Thymus (tissue), 11 donors: Measurements from ENCODE around the gene CILP2. TPM values are rescaled to one million over a fixed set of nuclear protein-coding genes. Genes with fewer than 3 reads are reported as not detected.

Experiments used
- DNase-seq, 9 donors: peaks; one replicate each; pipeline ENCODE4 v3.0.0-alpha.2; 2013; ENCODE audit warnings: low spot score in 9 of 9, low read depth in 6 of 9, missing footprints in 1 of 9
- H3K27ac ChIP-seq, 2 donors: one replicate each; pipeline ENCODE4 v1.5.1; 2013; ENCODE audit warnings: control low read depth in 1 of 2, low read depth in 1 of 2, low read length in 1 of 2, mild to moderate bottlenecking in 1 of 2, moderate library complexity in 1 of 2
- H3K27me3 ChIP-seq, 2 donors: one replicate each; pipeline ENCODE4 v1.5.1; 2013; ENCODE audit warnings: low read length in 1 of 2; ENCODE audit not compliant: control insufficient read depth in 2 of 2, insufficient read depth in 1 of 2
- H3K36me3 ChIP-seq, 2 donors: one replicate each; pipeline ENCODE4 v1.5.1; 2013; ENCODE audit warnings: low read length in 1 of 2, mild to moderate bottlenecking in 1 of 2, moderate library complexity in 1 of 2; ENCODE audit not compliant: control insufficient read depth in 2 of 2, insufficient read depth in 2 of 2
- H3K4me1 ChIP-seq, 2 donors: one replicate each; pipeline ENCODE4 v1.5.1; 2013; ENCODE audit warnings: low read length in 2 of 2; ENCODE audit not compliant: control insufficient read depth in 2 of 2, insufficient read depth in 2 of 2
- H3K4me3 ChIP-seq, 2 donors: one replicate each; pipeline ENCODE4 v1.5.1; 2013; ENCODE audit warnings: low read length in 2 of 2, control low read depth in 1 of 2, mild to moderate bottlenecking in 1 of 2
- H3K9me3 ChIP-seq, 2 donors: one replicate each; pipeline ENCODE4 v1.5.1; 2013; ENCODE audit warnings: low read length in 1 of 2, mild to moderate bottlenecking in 1 of 2; ENCODE audit not compliant: control insufficient read depth in 2 of 2, insufficient read depth in 1 of 2
- WGBS: extraction: QIAGEN DNeasy Blood & Tissue Kit; methylation state at CpG from one replicate; pipeline ENCODE4 v1.1.7; 2013; 5-methylcytosine and 5-hydroxymethylcytosine counted together
- polyA plus RNA-seq: library from polyadenylated mRNA; stranded (reverse); fragments of 200-250 nt; gene quantifications from one replicate; pipeline ENCODE4 v1.2.3, GENCODE V29; 2013
- total RNA-seq: library from RNA; stranded (reverse); fragments of 120-200 nt; gene quantifications from one replicate; pipeline ENCODE4 v1.2.4, GENCODE V29; 2013
- donor health status: healthy.

The CILP2 gene
- total and polyA plus RNA-seq, 2 donors: 0.09 to 0.23 TPM

- Histone ChIP-seq H3K36me3 (no peaks in the 10 kb centered on the region), H3K4me1 (peaks cover 16 to 27% of the 10 kb centered on the region in 2 donors), H3K27ac (no peak overlapping the region), H3K4me3 (peak overlapping the region in 1 of 2 donors; percentile 10), H3K27me3 (peaks cover 40 to 64% of the 10 kb centered on the region in 2 donors), H3K9me3 (peaks cover 3 to 34% of the 10 kb centered on the region in 2 donors)
- peak in 8 of 9 donors; percentile 38 to 77 (median 62) for DNase-seq
- WGBS: 13% methylated on average over 74 of the region's 74 CpGs
Measured at GRCh38 chr19:19540064-19540714, 2.1 kb downstream of the CILP2 start.

- H3K36me3 ChIP-seq: no peaks in the 10 kb centered on the region
- no peak overlapping the region for H3K27ac ChIP-seq
- H3K4me1 ChIP-seq: peaks cover 16 to 27% of the 10 kb centered on the region in 2 donors
- H3K9me3 ChIP-seq: peaks cover 3 to 40% of the 10 kb centered on the region in 2 donors
- 6% methylated on average over 45 of the region's 45 CpGs for WGBS
- H3K27me3 ChIP-seq: peaks cover 40 to 62% of the 10 kb centered on the region in 2 donors
- H3K4me3 ChIP-seq: peak overlapping the region in 1 of 2 donors; percentile 10
- DNase-seq: peak in 3 of 9 donors; percentile 47 to 62 (median 56)
Measured at GRCh38 chr19:19540715-19541515, 2.9 kb downstream of the CILP2 start.

GRCh38 chr19:19541616-19542015 is 3.6 kb downstream of the CILP2 start:
- no peak for DNase-seq
- Histone ChIP-seq H3K4me1 (peaks cover 16 to 27% of the 10 kb centered on the region in 2 donors), H3K4me3 (no peak overlapping the region), H3K9me3 (peaks cover 3 to 40% of the 10 kb centered on the region in 2 donors), H3K27ac (no peak overlapping the region), H3K36me3 (no peaks in the 10 kb centered on the region), H3K27me3 (peaks cover 40 to 58% of the 10 kb centered on the region in 2 donors)
- WGBS: 86% methylated on average over 16 of the region's 16 CpGs

GRCh38 chr19:19542507-19542906 is 4.4 kb downstream of the CILP2 start:
- H3K36me3 ChIP-seq: no peaks in the 10 kb centered on the region
- DNase-seq: no peak
- H3K27me3 ChIP-seq: peaks cover 36 to 52% of the 10 kb centered on the region in 2 donors
- peaks cover 3 to 37% of the 10 kb centered on the region in 2 donors for H3K9me3 ChIP-seq
- H3K4me1 ChIP-seq: peaks cover 16 to 27% of the 10 kb centered on the region in 2 donors
- 74% methylated on average over 12 of the region's 12 CpGs for WGBS
- H3K27ac ChIP-seq: no peak overlapping the region
- no peak overlapping the region for H3K4me3 ChIP-seq

- Histone ChIP-seq H3K4me1 (peaks cover 16 to 22% of the 10 kb centered on the region in 2 donors), H3K9me3 (peaks cover 3 to 31% of the 10 kb centered on the region in 2 donors), H3K4me3 (no peak overlapping the region), H3K27me3 (peaks cover 32 to 49% of the 10 kb centered on the region in 2 donors), H3K36me3 (no peaks in the 10 kb centered on the region), H3K27ac (no peak overlapping the region)
- 97% methylated on average over 13 of the region's 13 CpGs for WGBS
- DNase-seq: no peak
Measured at GRCh38 chr19:19543101-19543500, 5.0 kb downstream of the CILP2 start.

GRCh38 chr19:19543640-19544039 is 5.6 kb downstream of the CILP2 start:
- H3K4me3 ChIP-seq: no peak overlapping the region
- 94% methylated on average over 19 of the region's 19 CpGs for WGBS
- peaks cover 3 to 31% of the 10 kb centered on the region in 2 donors for H3K9me3 ChIP-seq
- H3K27me3 ChIP-seq: peaks cover 27 to 46% of the 10 kb centered on the region in 2 donors
- DNase-seq: no peak
- H3K36me3 ChIP-seq: no peaks in the 10 kb centered on the region
- H3K4me1 ChIP-seq: peaks cover 11 to 17% of the 10 kb centered on the region in 2 donors
- H3K27ac ChIP-seq: no peak overlapping the region

- H3K27ac ChIP-seq: no peak overlapping the region
- WGBS: 95% methylated on average over 75 of the region's 75 CpGs
- H3K27me3 ChIP-seq: peaks cover 21 to 39% of the 10 kb centered on the region in 2 donors
- H3K36me3 ChIP-seq: no peaks in the 10 kb centered on the region
- no peak overlapping the region for H3K4me3 ChIP-seq
- H3K4me1 ChIP-seq: peaks cover 11 to 13% of the 10 kb centered on the region in 2 donors
- DNase-seq: no peak
- peaks cover 3 to 31% of the 10 kb centered on the region in 2 donors for H3K9me3 ChIP-seq
Measured at GRCh38 chr19:19544257-19544953, 6.3 kb downstream of the CILP2 start.

- Histone ChIP-seq H3K9me3 (peaks cover 3 to 31% of the 10 kb centered on the region in 2 donors), H3K4me1 (peaks cover 11 to 13% of the 10 kb centered on the region in 2 donors), H3K27ac (no peak overlapping the region), H3K4me3 (no peak overlapping the region), H3K27me3 (peaks cover 14 to 36% of the 10 kb centered on the region in 2 donors), H3K36me3 (no peaks in the 10 kb centered on the region)
- 94% methylated on average over 53 of the region's 53 CpGs for WGBS
- no peak for DNase-seq
Measured at GRCh38 chr19:19544954-19545591, 7.0 kb downstream of the CILP2 start.
